AG04449 (cell line): ENCODE data around the gene QPCT.
A peak's percentile ranks its signal among the peaks of the same experiment; 100 is the strongest.

Source experiments
- CTCF ChIA-PET: fragments of 350-600 bp; formaldehyde crosslinking; extraction: SDS; loops from one replicate; lab custom pipeline; 2021; ENCODE audit warnings: antibody characterized with exemption; lab: Yijun Ruan, JAX
- POLR2A ChIA-PET: fragments of 400-600, 350-600 bp; formaldehyde crosslinking; extraction: SDS; loops from one replicate; lab custom pipeline; 2020; ENCODE audit warnings: antibody characterized with exemption, inconsistent platforms; lab: Yijun Ruan, JAX
- DNase-seq: peaks from one replicate; pipeline ENCODE4 v3.0.0-alpha.2; 2010; ENCODE audit warnings: low read depth, low spot score
- H3K4me3 ChIP-seq: 2 replicates; pipeline ENCODE4 v1.5.1; 2011; ENCODE audit warnings: low read depth, mild to moderate bottlenecking, control low read depth, low read length
- TF ChIP-seq, protein P1 (sequence below): IDR thresholded peaks from one replicate; pipeline ENCODE4 v1.5.1; 2011; ENCODE audit warnings: mild to moderate bottlenecking, moderate library complexity, low read length, control low read depth, inconsistent platforms; ENCODE audit not compliant: insufficient read depth; ENCODE audit errors: missing control alignments

The QPCT gene

GRCh38 chr2:37323176-37323780, 21.2 kb upstream of the QPCT start:
- H3K4me3 ChIP-seq: peak overlapping the region; percentile 73
- TF ChIP-seq, protein P1, sequence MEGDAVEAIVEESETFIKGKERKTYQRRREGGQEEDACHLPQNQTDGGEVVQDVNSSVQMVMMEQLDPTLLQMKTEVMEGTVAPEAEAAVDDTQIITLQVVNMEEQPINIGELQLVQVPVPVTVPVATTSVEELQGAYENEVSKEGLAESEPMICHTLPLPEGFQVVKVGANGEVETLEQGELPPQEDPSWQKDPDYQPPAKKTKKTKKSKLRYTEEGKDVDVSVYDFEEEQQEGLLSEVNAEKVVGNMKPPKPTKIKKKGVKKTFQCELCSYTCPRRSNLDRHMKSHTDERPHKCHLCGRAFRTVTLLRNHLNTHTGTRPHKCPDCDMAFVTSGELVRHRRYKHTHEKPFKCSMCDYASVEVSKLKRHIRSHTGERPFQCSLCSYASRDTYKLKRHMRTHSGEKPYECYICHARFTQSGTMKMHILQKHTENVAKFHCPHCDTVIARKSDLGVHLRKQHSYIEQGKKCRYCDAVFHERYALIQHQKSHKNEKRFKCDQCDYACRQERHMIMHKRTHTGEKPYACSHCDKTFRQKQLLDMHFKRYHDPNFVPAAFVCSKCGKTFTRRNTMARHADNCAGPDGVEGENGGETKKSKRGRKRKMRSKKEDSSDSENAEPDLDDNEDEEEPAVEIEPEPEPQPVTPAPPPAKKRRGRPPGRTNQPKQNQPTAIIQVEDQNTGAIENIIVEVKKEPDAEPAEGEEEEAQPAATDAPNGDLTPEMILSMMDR: no peak
- no peak for DNase-seq
- ChIA-PET CTCF (interaction anchor here (0.9 to 3.4 kb wide), 7 partner anchors 11 to 570 kb away, joined by 3 to 11 read pairs (median 4); no protein-coding TSS in a partner anchor), POLR2A (no interaction called here)

DNA sequence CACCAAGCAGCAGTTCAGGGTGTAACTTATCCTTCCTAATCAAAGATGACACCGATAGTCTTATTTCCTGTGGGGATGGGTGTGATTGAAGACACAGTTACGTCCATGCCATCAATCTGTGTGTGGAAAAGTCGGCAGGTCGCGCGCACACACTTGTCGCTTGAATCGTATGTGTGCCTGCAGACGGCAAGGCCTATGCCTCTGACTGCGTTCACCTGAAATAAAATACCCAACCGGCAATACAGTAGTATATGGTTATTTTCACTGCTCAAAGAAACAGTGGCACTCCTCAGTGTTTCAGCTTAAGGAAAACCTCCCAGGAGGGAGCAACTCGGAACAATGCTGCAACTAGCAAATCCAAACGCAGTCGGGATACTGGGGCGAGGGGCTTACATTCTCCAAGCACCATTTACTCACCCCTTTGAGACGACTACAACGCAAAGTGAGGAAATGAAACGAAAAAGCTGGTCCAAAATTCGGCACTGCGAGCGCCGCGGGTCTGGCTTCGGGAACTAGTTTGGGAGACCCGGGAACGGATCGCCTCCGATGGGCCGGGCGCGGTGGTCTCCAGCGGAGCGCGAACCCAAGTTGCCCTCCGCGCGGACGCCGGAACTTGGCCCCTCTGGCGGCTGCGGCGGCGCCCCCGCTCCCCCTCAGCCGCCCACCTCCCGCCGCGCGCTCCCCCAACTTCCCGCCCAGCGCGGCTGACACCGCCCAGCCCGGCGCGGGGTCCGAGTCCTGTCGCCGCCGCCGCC, 20.5 kb upstream of the QPCT start:
- peak overlapping the region; percentile 73 for H3K4me3 ChIP-seq
- DNase-seq: no peak
- POLR2A ChIA-PET: interaction anchor here (0.7 kb wide), 1 partner anchor 1655 kb away, joined by 3 read pairs; no protein-coding TSS in a partner anchor
- TF ChIP-seq, protein P1: no peak
- CTCF ChIA-PET: interaction anchor here (0.6 to 3.4 kb wide), 6 partner anchors 11 to 569 kb away, joined by 3 to 11 read pairs (median 4); no protein-coding TSS in a partner anchor

- POLR2A ChIA-PET: interaction anchor here (0.7 kb wide), 1 partner anchor 1655 kb away, joined by 3 read pairs; no protein-coding TSS in a partner anchor
- CTCF ChIA-PET: interaction anchor here (0.6 to 1.6 kb wide), 3 partner anchors 16 to 569 kb away, joined by 3 to 6 read pairs (median 3); no protein-coding TSS in a partner anchor
- H3K4me3 ChIP-seq: peak overlapping the region; percentile 73
- no peak for DNase-seq
- TF ChIP-seq, protein P1: no peak
Observed at GRCh38 chr2:37324536-37324785, 20.0 kb upstream of the QPCT start.

- CTCF ChIA-PET: interaction anchor here (1.3 to 1.6 kb wide), 2 partner anchors 18 to 552 kb away, joined by 4 to 6 read pairs; no protein-coding TSS in a partner anchor
- no peak for DNase-seq
- POLR2A ChIA-PET: no interaction called here
- TF ChIP-seq, protein P1: no peak
- H3K4me3 ChIP-seq: peak within 1 kb of the TSS; percentile 73
Observed at GRCh38 chr2:37324786-37325624, 19.4 kb upstream of the QPCT start, which contains the start of gene PRKD3. TSS of gene PRKD3 (minus strand) at chr2:37324833. CDS start at chr2:37316524, 8,309 bp downstream.

GRCh38 chr2:37325625-37326071, 18.8 kb upstream of the QPCT start:
- no peak for DNase-seq
- H3K4me3 ChIP-seq: no peak overlapping the region
- TF ChIP-seq, protein P1: no peak
- ChIA-PET CTCF (interaction anchor here (0.7 to 2.3 kb wide), 4 partner anchors 11 to 552 kb away, joined by 3 to 7 read pairs (median 5); partner anchors contain the start of gene QPCT), POLR2A (no interaction called here)
